HUES48 (cell line): ENCODE results near the gene GPS1.
"Not testable (repeated sequence)": the region's sequence is repeated elsewhere in the genome, so short reads cannot be mapped to it uniquely, and the experiment has no call there.

Experiments
- H3K27ac ChIP-seq: one replicate; pipeline ENCODE4 v1.7.0; 2013; ENCODE audit warnings: low read depth, low read length, inconsistent platforms
- H3K27me3 ChIP-seq: 2 replicates; pipeline ENCODE4 v1.6.1; 2013; ENCODE audit warnings: mild to moderate bottlenecking, low read length; ENCODE audit not compliant: control insufficient read depth, insufficient read depth
- H3K36me3 ChIP-seq: 2 replicates; pipeline ENCODE4 v1.6.1; 2013; ENCODE audit warnings: low read length; ENCODE audit not compliant: control insufficient read depth, insufficient read depth
- H3K4me1 ChIP-seq: 2 replicates; pipeline ENCODE4 v1.6.1; 2013; ENCODE audit warnings: mild to moderate bottlenecking, low read length; ENCODE audit not compliant: control insufficient read depth, insufficient read depth
- H3K4me3 ChIP-seq: 2 replicates; pipeline ENCODE4 v1.5.1; 2013; ENCODE audit warnings: mild to moderate bottlenecking, low read depth, low read length
- H3K9ac ChIP-seq: 2 replicates; pipeline ENCODE4 v1.6.1; 2013; ENCODE audit warnings: mild to moderate bottlenecking, low read depth, low read length, moderate library complexity
- H3K9me3 ChIP-seq: 2 replicates; pipeline ENCODE4 v1.6.1; 2013; ENCODE audit warnings: low read length; ENCODE audit not compliant: control insufficient read depth, insufficient read depth

The GPS1 gene

GRCh38 chr17:82038796-82039409 is 12.8 kb upstream of the GPS1 start:
- H3K27me3 ChIP-seq, H3K9me3 ChIP-seq, H3K4me3 ChIP-seq, H3K36me3 ChIP-seq, H3K27ac ChIP-seq, H3K9ac ChIP-seq: not testable (repeated sequence)
- peaks cover 20% of the 10 kb centered on the region; the same call in 1 of the 2 replicates for H3K4me1 ChIP-seq

DNA sequence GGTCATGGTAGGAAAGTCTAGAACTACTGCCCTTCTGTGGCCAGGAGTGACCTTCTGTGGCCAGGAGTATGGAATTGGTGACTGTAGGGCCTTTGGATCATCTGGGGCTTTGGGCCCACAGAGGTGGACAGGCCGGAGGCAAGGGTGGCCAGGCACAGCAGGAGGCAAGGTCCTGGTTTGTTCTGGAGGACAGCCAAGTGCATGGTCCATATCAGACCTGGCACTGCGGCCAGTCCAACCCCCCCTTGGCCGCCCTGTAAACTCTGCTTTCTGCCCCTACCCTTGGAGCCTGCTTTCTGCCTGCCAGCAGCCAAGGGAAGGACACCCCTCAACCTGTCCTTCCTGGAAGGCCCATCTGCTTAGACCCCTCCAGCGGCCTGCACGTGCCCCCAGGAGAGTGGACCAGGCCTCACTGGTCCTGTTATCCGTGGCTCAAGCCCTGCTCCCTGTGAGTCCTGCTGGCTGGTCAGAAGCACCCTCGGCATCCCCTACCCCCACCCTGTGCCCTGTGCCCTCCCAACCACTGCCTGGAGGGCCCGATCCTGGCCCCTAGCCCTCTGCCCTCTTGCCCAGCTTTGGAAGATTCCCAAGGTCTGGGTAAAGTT is 11.9 kb upstream of the GPS1 start:
- H3K9me3 ChIP-seq, result no peaks in the 10 kb centered on the region
- H3K4me3 ChIP-seq, result no peak overlapping the region
- H3K27ac ChIP-seq, result no peak overlapping the region
- H3K4me1 ChIP-seq, result peaks cover 20% of the 10 kb centered on the region; the same call in 1 of the 2 replicates
- no peak overlapping the region for H3K9ac ChIP-seq
- no peaks in the 10 kb centered on the region for H3K27me3 ChIP-seq
- peaks cover 9% of the 10 kb centered on the region; the same call in 1 of the 2 replicates for H3K36me3 ChIP-seq

- H3K27ac ChIP-seq, result no peak overlapping the region
- H3K9me3 ChIP-seq, result no peaks in the 10 kb centered on the region
- H3K4me1 ChIP-seq, result peaks cover 20% of the 10 kb centered on the region; the same call in 1 of the 2 replicates
- no peaks in the 10 kb centered on the region for H3K27me3 ChIP-seq
- H3K36me3 ChIP-seq, result no peaks in the 10 kb centered on the region
- no peak overlapping the region for H3K4me3 ChIP-seq
- no peak overlapping the region for H3K9ac ChIP-seq
These were observed 10.4 kb upstream of the GPS1 start for GRCh38 chr17:82041144-82041814.

- Histone ChIP-seq H3K27ac (no peak overlapping the region), H3K9ac (no peak overlapping the region), H3K27me3 (no peaks in the 10 kb centered on the region), H3K4me1 (peaks cover 20% of the 10 kb centered on the region; the same call in 1 of the 2 replicates), H3K4me3 (no peak overlapping the region), H3K36me3 (peaks cover 10% of the 10 kb centered on the region), H3K9me3 (no peaks in the 10 kb centered on the region)
These were observed 9.0 kb upstream of the GPS1 start for GRCh38 chr17:82042649-82043048.

- Histone ChIP-seq H3K27me3 (no peaks in the 10 kb centered on the region), H3K4me1 (peaks cover 16% of the 10 kb centered on the region; the same call in 1 of the 2 replicates), H3K27ac (no peak overlapping the region), H3K4me3 (no peak overlapping the region), H3K9ac (no peak overlapping the region), H3K36me3 (peaks cover 17% of the 10 kb centered on the region), H3K9me3 (no peaks in the 10 kb centered on the region)
These were observed 8.2 kb upstream of the GPS1 start for GRCh38 chr17:82043507-82043906.

DNA sequence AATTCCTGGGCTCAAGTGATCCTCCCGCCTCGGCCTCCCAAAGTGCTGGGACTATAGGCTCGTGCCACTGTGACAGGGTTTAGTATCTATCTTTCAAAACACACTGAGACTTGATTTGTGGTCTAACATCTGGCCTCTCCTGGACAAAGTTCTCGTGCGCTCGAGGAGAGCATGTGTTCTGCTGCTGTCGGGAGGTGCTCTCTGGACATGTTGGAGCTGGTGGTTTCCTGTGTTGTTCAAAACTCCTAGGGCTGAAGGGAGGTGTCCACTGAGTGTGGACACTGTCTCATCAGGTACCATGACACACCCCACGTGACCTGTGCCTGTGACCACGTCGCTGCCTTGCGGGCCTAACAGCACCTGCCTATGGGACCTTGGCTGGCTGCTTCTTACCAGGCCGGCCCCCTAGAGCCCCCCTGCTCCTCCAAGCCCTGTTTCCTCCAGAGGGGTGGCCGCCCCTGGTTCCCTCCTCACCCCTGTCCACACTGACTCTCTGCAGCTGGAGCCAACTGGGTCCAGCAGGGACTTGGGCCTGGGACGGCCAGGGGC is 5.7 kb upstream of the GPS1 start:
- Histone ChIP-seq H3K27ac (no peak overlapping the region), H3K9ac (no peak overlapping the region), H3K36me3 (peaks cover 34% of the 10 kb centered on the region)

DNA sequence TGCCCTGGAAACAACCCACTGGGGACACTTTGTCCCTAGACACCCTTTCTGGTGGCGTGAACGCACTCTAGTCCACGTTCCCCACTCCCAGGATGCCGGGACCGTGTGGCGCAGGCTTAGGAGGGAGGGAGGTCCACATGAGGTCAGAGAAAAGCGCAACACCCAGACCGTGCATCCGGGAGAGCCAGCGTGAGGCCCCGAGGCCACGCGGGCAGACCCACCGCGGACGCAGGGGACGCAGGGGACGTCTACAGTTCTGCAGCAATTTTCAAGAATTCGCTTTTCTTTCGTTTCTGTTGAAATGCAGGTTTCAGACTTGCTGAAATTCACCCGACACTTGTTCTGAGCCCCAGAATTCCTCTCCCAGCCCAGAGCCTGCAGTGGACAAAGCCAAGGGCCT is 4.8 kb upstream of the GPS1 start:
- peaks cover 8% of the 10 kb centered on the region; the same call in 1 of the 2 replicates for H3K4me1 ChIP-seq
- H3K36me3 ChIP-seq, result peaks cover 34% of the 10 kb centered on the region
- no peaks in the 10 kb centered on the region for H3K27me3 ChIP-seq
- H3K9me3 ChIP-seq, result no peaks in the 10 kb centered on the region
- H3K9ac ChIP-seq, result no peak overlapping the region
- H3K27ac ChIP-seq, result no peak overlapping the region
- H3K4me3 ChIP-seq, result no peak overlapping the region

More for the DNA sequence above, 5.7 kb upstream of the GPS1 start:
- H3K9me3 ChIP-seq, result no peaks in the 10 kb centered on the region
- no peak overlapping the region for H3K4me3 ChIP-seq
- H3K27me3 ChIP-seq, result no peaks in the 10 kb centered on the region
- H3K4me1 ChIP-seq, result peaks cover 15% of the 10 kb centered on the region; the same call in 1 of the 2 replicates

- H3K9ac ChIP-seq, result no peak overlapping the region
- H3K9me3 ChIP-seq, result no peaks in the 10 kb centered on the region
- no peak overlapping the region for H3K27ac ChIP-seq
- no peaks in the 10 kb centered on the region for H3K27me3 ChIP-seq
- peaks cover 34% of the 10 kb centered on the region for H3K36me3 ChIP-seq
- peaks cover 8% of the 10 kb centered on the region; the same call in 1 of the 2 replicates for H3K4me1 ChIP-seq
- no peak overlapping the region for H3K4me3 ChIP-seq
These were observed 4.3 kb upstream of the GPS1 start for GRCh38 chr17:82047379-82047778.

- no peaks in the 10 kb centered on the region for H3K27me3 ChIP-seq
- no peak overlapping the region for H3K4me3 ChIP-seq
- peaks cover 8% of the 10 kb centered on the region; the same call in 1 of the 2 replicates for H3K4me1 ChIP-seq
- H3K9ac ChIP-seq, result no peak overlapping the region
- peaks cover 34% of the 10 kb centered on the region for H3K36me3 ChIP-seq
- H3K27ac ChIP-seq, result no peak overlapping the region
- no peaks in the 10 kb centered on the region for H3K9me3 ChIP-seq
These were observed 3.7 kb upstream of the GPS1 start for GRCh38 chr17:82047914-82048570.

GRCh38 chr17:82048571-82048971 is 3.1 kb upstream of the GPS1 start:
- Histone ChIP-seq H3K9ac (no peak overlapping the region), H3K27me3 (no peaks in the 10 kb centered on the region), H3K4me3 (no peak overlapping the region), H3K27ac (no peak overlapping the region), H3K36me3 (peaks cover 37% of the 10 kb centered on the region), H3K9me3 (no peaks in the 10 kb centered on the region), H3K4me1 (peaks cover 3% of the 10 kb centered on the region; the same call in 1 of the 2 replicates)
